GOT3 (cell line): ENCODE data around the gene DUSP23.

Source experiments
- DNase-seq: peaks from one replicate; lab custom pipeline; 2025; ENCODE audit warnings: mixed read lengths; lab: John Stamatoyannopoulos, UW

DUSP23 gene

GRCh38 chr1:159780583-159781582, at the start of gene DUSP23:
DUSP23 (plus strand) TSS chr1:159780962; CDS start chr1:159781101, 139 bp downstream.
- peak; percentile 94 for DNase-seq

DNA sequence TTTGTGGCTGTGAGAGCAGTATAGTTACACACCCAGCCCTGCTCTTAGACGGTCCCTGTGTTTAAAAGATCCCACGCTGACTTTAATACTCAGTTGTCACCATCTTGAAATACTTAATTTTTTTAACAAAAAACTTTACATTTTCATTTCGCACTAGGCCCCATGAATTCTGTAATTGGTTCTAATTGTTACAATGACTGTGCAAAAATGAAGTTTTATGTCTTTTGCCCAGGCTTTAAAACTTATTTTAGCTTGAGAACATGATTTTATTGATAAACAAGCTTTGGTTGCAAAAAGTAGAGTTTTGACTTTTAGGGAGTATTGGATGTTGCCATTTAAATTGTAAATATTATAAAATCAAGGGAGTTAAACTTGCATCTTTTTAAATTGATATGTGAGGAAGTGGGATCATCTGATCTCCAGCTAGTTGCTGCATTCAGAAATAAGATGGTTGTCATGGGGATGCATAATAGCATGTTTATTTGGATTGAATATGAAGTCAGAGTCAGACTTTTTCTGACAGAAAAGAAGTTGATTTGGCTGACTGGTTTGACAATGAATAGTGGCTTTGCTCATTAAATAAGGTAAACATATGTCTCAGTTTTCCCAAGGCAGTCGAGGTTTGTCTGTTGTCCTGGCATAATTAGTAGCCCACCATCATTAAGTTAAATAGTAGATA, 43.4 kb upstream of the DUSP23 start:
- no peak for DNase-seq

DNA sequence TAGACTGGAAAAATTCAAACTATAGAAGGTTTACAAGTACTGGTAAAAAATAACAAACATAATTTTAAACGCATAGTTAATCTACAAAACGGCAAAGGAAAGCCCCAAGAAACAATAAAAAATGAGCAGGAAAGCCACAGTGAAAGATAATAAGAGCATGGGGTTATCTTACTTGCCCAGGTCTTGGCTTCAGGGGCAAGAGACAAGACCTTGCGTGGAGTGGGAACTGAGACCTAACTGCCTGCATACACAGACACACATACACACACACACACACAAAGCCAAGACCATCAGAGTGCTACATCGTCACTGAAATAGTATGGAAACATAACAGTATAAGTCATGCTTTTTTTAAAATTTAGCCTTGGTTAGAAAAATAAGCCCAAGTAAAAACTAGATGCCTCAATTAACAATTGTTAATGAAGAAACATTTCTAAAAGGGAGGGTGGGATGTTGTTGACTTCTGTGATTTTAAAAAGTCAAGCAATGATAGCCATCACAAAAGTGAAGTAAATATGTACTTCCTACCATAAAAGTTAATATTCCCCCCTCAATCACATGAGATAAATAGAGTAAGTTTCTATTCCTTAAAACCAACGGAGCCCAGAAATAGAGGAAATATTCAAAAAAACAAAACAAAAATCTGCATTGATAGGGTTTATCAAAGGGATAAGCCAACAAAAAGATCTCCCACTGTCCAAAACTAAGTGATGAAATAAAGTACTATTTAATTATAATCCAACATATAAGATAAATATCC, 36.9 kb upstream of the DUSP23 start:
- no peak for DNase-seq

GRCh38 chr1:159746666-159747065, 34.1 kb upstream of the DUSP23 start:
- DNase-seq = no peak

DNA sequence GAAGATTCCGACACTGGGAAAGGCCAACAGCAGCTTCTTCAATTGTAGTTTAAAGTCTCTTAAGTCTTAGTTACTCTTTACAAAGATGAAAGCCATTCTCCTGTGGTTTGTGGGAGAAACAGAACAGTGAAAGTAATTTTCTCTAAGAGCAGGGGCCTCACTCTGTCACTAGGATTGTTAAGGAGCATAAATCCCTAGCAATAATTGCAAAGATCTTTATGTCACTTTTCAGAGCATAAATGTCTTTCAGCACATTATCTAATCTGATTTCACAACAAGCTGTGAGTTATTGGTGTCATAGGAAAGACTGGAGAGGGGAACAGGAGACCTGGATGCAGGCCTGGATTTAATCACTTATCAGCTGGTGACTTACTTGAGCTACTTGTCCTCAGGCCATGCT, 32.4 kb upstream of the DUSP23 start:
- DNase-seq = no peak

DNA sequence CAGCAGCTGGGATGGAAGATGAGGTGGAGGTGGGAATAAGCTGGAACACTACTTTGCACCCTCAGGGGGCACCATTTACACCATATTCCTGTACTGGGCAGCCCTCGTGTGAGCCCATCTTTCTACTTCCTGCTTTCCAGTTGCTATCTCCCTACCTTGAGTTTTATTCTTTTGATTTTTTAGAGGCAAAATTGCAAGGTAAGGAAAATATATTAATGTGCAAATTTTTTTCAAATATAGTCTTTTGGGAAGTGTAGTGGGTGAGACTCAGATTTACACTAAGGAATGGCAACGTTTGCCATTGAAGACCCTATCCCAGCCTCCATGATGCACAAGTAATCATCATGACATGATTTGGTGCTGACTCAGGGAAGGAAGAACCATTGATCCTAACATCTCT, 31.1 kb upstream of the DUSP23 start:
- no peak for DNase-seq

DNA sequence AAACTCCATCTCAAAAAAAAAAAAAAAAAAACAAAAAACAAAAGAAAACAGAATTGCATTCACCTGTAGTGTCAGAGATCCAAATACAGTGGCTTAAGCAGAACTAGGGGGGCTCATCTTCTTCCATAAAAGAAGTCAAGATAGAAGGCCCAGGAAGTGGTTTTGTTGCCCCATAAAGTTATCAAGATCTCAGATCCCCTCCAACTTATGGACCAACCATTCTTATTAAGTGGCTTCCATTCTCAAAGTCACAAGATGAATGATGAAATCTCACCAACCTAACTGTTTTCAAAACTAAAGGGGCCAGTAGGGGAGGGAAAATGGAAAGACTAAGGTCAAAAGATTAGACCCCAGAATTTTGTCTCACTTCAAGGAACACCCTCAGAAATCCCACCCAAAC, 30.1 kb upstream of the DUSP23 start:
- DNase-seq = no peak

GRCh38 chr1:159751031-159751430, 29.7 kb upstream of the DUSP23 start:
- no peak for DNase-seq

- DNase-seq = no peak
Observed at GRCh38 chr1:159752135-159752580, 28.6 kb upstream of the DUSP23 start.

DNA sequence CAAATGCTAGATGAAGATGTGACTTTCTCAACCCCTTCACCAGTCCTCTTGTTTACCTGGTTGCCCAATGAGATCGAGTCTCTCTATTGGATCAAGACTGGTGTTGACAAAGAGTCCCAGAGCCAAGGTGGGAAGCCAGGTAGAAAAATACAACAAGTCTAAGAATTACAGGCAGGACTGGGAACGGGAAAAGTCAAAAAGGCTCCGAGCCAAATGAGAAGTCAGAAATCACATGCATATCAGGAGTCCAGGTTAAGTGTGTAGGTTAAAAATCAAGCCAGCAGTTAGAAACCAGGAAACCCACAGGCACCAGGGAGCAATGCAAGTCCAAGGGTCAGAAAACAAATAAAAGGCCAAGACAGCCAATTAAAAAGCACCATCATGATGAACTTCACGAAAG, 27.4 kb upstream of the DUSP23 start:
- DNase-seq = no peak

- DNase-seq = no peak
Observed at GRCh38 chr1:159755451-159756007, 25.2 kb upstream of the DUSP23 start.

GRCh38 chr1:159756397-159756796, 24.4 kb upstream of the DUSP23 start:
- no peak for DNase-seq

DNA sequence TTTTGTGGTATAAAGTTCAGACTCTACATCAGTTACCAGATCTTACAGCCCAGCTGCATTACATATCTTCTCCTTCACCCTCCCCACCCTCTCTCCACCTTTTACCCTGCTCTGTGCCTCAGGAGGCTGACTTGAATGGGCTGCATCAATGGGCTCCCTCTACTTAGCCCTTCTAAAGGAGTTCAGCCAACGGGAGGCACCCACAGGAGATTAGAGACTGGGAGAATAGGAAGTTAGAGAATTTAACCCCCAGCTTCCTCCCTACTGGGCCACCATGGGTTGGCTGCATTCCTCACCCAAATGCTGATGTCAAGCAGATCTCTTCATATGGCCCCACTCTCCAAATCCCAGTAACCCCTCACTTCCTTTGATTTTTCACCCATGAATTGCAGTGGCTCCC, 17.1 kb upstream of the DUSP23 start:
- no peak for DNase-seq

DNA sequence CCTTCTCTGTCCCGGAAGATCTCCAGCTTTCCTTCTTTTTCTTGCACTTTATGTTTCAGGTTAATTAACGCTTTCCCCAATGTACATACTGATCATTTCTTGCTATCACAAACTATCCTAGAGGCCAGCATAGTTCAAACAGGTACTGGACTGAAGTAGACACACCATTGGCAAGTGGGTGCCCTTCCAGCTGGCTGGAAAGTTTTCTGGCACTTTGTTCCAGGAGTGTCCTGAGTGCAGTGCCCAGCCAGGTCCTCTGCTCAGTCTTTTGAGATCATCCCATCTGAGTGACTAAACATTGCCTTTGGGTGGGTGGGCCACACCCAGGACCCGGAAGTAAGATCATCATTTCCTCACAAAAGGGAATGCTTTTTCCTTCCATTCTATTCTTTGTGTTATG, 15.0 kb upstream of the DUSP23 start:
- DNase-seq = no peak

- DNase-seq = no peak
Observed at GRCh38 chr1:159771127-159771895, 9.5 kb upstream of the DUSP23 start.

DNA sequence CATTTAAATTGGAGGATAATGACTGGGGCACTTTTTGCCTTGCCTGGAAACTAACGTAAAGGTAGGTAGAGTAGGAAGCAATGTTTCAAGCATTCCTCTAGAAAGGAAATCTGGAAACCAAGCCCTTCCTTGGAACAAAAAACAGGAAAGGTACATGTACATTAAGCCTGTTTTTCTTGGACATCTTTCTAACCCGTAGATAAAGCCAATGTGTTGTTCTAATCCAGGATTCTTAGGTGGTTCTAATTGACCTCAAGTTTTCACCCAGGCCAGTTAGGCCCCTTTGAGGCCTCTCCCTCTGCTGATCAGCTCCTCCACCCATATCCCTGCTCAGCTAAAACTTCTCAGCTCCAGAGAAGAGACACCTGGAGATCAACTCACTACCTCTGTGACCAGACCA, 6.3 kb upstream of the DUSP23 start:
- DNase-seq = no peak

- DNase-seq = no peak
Observed at GRCh38 chr1:159775716-159776115, 5.0 kb upstream of the DUSP23 start.

DNA sequence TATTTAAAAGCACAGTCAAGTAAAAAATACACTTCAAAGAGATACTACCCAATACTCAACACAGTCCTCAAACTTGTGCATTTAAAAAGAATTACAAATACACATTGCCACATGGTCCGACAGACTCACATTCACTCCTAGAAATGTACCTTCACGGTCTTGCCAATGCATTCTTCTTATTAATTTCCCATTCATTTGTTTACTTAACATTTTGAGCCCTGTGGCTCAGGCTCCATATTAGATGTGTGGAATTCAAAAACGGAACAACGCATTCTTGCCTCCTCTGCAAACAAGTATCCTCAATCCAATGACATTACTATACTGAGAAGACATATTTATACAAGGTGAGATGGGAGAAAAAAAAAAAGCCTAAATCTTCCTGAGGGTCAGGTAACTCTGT, 2.5 kb upstream of the DUSP23 start:
- no peak for DNase-seq

- DNase-seq = no peak
Observed at GRCh38 chr1:159779403-159779851, 1.3 kb upstream of the DUSP23 start.

- DNase-seq = no peak
Observed at GRCh38 chr1:159781992-159782391, 1.2 kb downstream of the DUSP23 start.

- no peak for DNase-seq
Observed at GRCh38 chr1:159783724-159784123, 3.0 kb downstream of the DUSP23 start.
